Spleen (tissue), 7 donors: ENCODE results near the gene HBQ1.

Experiments
- CTCF ChIP-seq, 11 experiments: fragments of 200-600 bp in 7 of 11; fragments of 450-650 bp in 4 of 11; sonication (generic) in 4 of 11; IDR thresholded peaks in 8 of 11; conservative IDR thresholded peaks in 3 of 11; 1 replicate in 7 of 11; 2 replicates in 4 of 11; pipeline versions ENCODE4 v1.4.0 to v1.8.0; 2016 to 2021; ENCODE audit warnings: antibody characterized with exemption in 11 of 11, inconsistent platforms in 4 of 11, mild to moderate bottlenecking in 1 of 11
- POLR2A ChIP-seq, 3 donors: fragments of 450-650 bp; IDR thresholded peaks; one replicate each; pipeline ENCODE4 v1.5.1; 2017; ENCODE audit warnings: antibody characterized with exemption in 3 of 3, mild to moderate bottlenecking in 1 of 3
- POLR2AphosphoS5 ChIP-seq, 3 donors: sonication (generic); formaldehyde crosslinking; IDR thresholded peaks; one replicate each; pipeline ENCODE4 v1.5.1; 2017; ENCODE audit warnings: antibody characterized with exemption in 3 of 3
- donor health status: DM: no; HTN: no; CAD: no; lungs with moderate emphysema.
- donor health status: DM: no; HTN: no; CAD: no.
- donor health status: DM: no; HTN: no; CAD: no.

GRCh38 chr16:138049-138417 is 42.2 kb upstream of the HBQ1 start:
- TF ChIP-seq POLR2AphosphoS5 (IDR thresholded peaks at IDR 0.05) (no peak), CTCF (IDR thresholded peaks at IDR 0.05 in 8 of 11, conservative IDR thresholded peaks at IDR 0.05 in 3 of 11) (no peak), POLR2A (IDR thresholded peaks at IDR 0.05) (no peak)
